Measurements from ENCODE around the gene RAPGEF3. TPM values are rescaled to one million over a fixed set of nuclear protein-coding genes. Genes with fewer than 3 reads are reported as not detected.

Gene RAPGEF3
- total RNA-seq, 2 donors from 2014 or later = 11.4 to 19.6 TPM

- WGBS, 2 experiments (ENCODE audit: insufficient coverage in 1 of 2, insufficient read length in 1 of 2) = 92 to 99% methylated on average over 10 to 21 of the region's 21 CpGs
- H3K36me3 Mint-ChIP-seq (ENCODE audit: low read depth) = peaks cover 51% of the 10 kb centered on the region
These were observed 36.6 kb upstream of the RAPGEF3 start for GRCh38 chr12:47795121-47795813.

GRCh38 chr12:47794679-47795078 is 36.0 kb upstream of the RAPGEF3 start:
- no peak overlapping the region for H3K9ac ChIP-seq (ENCODE audit: extremely low read depth, low read length, poor library complexity, severe bottlenecking)

More at GRCh38 chr12:47795121-47795813, 36.6 kb upstream of the RAPGEF3 start:
- no peak overlapping the region for H3K4me3 Mint-ChIP-seq
- no peaks in the 10 kb centered on the region for H3K9me3 Mint-ChIP-seq
- Histone ChIP-seq H3K9me3 (ENCODE audit: control insufficient read depth, low read length) (no peaks in the 10 kb centered on the region), H3K9ac (ENCODE audit: extremely low read depth, low read length, poor library complexity, severe bottlenecking) (no peak overlapping the region), H3K4me3 (ENCODE audit: low read length) (no peak overlapping the region), H3K36me3 (ENCODE audit: control insufficient read depth, insufficient read depth, low read length) (peaks cover 73% of the 10 kb centered on the region), H3K27me3 (ENCODE audit: control insufficient read depth, insufficient read depth, low read length, poor library complexity, severe bottlenecking) (no peaks in the 10 kb centered on the region), H3K27ac (ENCODE audit: low read depth, low read length) (no peak overlapping the region), H3K4me1 (ENCODE audit: control insufficient read depth, insufficient read depth, low read length) (no peaks in the 10 kb centered on the region)
- H3K27ac Mint-ChIP-seq = no peak overlapping the region
- peaks cover 1% of the 10 kb centered on the region for H3K4me1 Mint-ChIP-seq
- H3K27me3 Mint-ChIP-seq (ENCODE audit: insufficient read depth) = no peaks in the 10 kb centered on the region
- DNase-seq = no peak
- no peak for TF ChIP-seq CTCF (conservative IDR thresholded peaks at IDR 0.05)

GRCh38 chr12:47793015-47793681 is 34.5 kb upstream of the RAPGEF3 start:
- peaks cover 67% of the 10 kb centered on the region for H3K36me3 Mint-ChIP-seq (ENCODE audit: low read depth)
- Histone ChIP-seq H3K27me3 (ENCODE audit: control insufficient read depth, insufficient read depth, low read length, poor library complexity, severe bottlenecking) (no peaks in the 10 kb centered on the region), H3K9me3 (ENCODE audit: control insufficient read depth, low read length) (no peaks in the 10 kb centered on the region), H3K4me3 (ENCODE audit: low read length) (no peak overlapping the region), H3K9ac (ENCODE audit: extremely low read depth, low read length, poor library complexity, severe bottlenecking) (no peak overlapping the region), H3K36me3 (ENCODE audit: control insufficient read depth, insufficient read depth, low read length) (peaks cover 75% of the 10 kb centered on the region), H3K27ac (ENCODE audit: low read depth, low read length) (no peak overlapping the region), H3K4me1 (ENCODE audit: control insufficient read depth, insufficient read depth, low read length) (no peaks in the 10 kb centered on the region)
- DNase-seq = no peak
- H3K4me1 Mint-ChIP-seq = peaks cover 1% of the 10 kb centered on the region
- WGBS, 2 experiments (ENCODE audit: insufficient coverage in 1 of 2, insufficient read length in 1 of 2) = 95 to 96% methylated on average over 7 to 15 of the region's 15 CpGs
- H3K27me3 Mint-ChIP-seq (ENCODE audit: insufficient read depth) = no peaks in the 10 kb centered on the region
- no peak for TF ChIP-seq CTCF (conservative IDR thresholded peaks at IDR 0.05)
- no peak overlapping the region for H3K27ac Mint-ChIP-seq
- H3K9me3 Mint-ChIP-seq = no peaks in the 10 kb centered on the region
- no peak overlapping the region for H3K4me3 Mint-ChIP-seq

More at GRCh38 chr12:47794679-47795078, 36.0 kb upstream of the RAPGEF3 start:
- WGBS, 2 experiments (ENCODE audit: insufficient coverage in 1 of 2, insufficient read length in 1 of 2) = 97 to 100% methylated on average over 3 to 9 of the region's 9 CpGs
- no peak overlapping the region for H3K4me3 Mint-ChIP-seq
- H3K27ac ChIP-seq (ENCODE audit: low read depth, low read length) = no peak overlapping the region
- no peaks in the 10 kb centered on the region for H3K4me1 ChIP-seq (ENCODE audit: control insufficient read depth, insufficient read depth, low read length)
- H3K36me3 Mint-ChIP-seq (ENCODE audit: low read depth) = peaks cover 52% of the 10 kb centered on the region
- peaks cover 74% of the 10 kb centered on the region for H3K36me3 ChIP-seq (ENCODE audit: control insufficient read depth, insufficient read depth, low read length)
- no peak overlapping the region for H3K27ac Mint-ChIP-seq
- H3K27me3 Mint-ChIP-seq (ENCODE audit: insufficient read depth) = no peaks in the 10 kb centered on the region
- no peaks in the 10 kb centered on the region for H3K9me3 ChIP-seq (ENCODE audit: control insufficient read depth, low read length)
- peaks cover 1% of the 10 kb centered on the region for H3K4me1 Mint-ChIP-seq
- no peak overlapping the region for H3K4me3 ChIP-seq (ENCODE audit: low read length)
- no peak for TF ChIP-seq CTCF (conservative IDR thresholded peaks at IDR 0.05)
- no peak for DNase-seq
- no peaks in the 10 kb centered on the region for H3K9me3 Mint-ChIP-seq
- no peaks in the 10 kb centered on the region for H3K27me3 ChIP-seq (ENCODE audit: control insufficient read depth, insufficient read depth, low read length, poor library complexity, severe bottlenecking)

All from endodermal cell (in vitro differentiated cells).